ENCODE measurements around the gene TMC1. TPM values are rescaled to one million over a fixed set of nuclear protein-coding genes. Genes with fewer than 3 reads are reported as not detected.

The TMC1 gene
- total RNA-seq: not detected in 2 replicates

DNA sequence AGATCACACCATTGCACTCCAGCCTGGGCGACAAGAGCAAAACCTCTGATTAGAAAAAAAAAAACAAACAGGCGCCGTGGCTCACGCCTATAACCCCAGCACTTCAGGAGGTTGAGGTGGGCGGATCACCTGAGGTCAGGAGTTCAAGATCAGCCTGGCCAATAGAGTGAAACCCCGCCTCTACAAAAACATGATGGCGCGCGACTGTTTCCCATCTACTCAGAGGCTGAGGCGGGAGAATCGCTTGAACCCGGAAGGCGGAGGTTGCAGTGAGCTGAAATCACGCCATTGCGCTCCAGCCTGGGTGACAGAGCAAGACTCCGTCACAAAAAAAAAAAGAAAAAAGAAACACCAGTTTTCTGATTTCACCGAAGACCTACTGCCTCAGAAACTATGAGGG, at the start of gene TMC1:
Gene TMC1 (plus strand): TSS at position 193 of the 400 bp plus-strand sequence. CDS start 127,041 bp downstream, outside the sequence.

Other genes starting within 250 kb of the TMC1 start
- 50.7 and 55.6 TPM in 2 replicates for gene ZFAND5, start 156.4 kb upstream of the TMC1 start, total RNA-seq